ENCODE measurements around the gene PDS5B.
A peak's percentile ranks its signal among the peaks of the same experiment; 100 is the strongest.

PDS5B gene

DNA sequence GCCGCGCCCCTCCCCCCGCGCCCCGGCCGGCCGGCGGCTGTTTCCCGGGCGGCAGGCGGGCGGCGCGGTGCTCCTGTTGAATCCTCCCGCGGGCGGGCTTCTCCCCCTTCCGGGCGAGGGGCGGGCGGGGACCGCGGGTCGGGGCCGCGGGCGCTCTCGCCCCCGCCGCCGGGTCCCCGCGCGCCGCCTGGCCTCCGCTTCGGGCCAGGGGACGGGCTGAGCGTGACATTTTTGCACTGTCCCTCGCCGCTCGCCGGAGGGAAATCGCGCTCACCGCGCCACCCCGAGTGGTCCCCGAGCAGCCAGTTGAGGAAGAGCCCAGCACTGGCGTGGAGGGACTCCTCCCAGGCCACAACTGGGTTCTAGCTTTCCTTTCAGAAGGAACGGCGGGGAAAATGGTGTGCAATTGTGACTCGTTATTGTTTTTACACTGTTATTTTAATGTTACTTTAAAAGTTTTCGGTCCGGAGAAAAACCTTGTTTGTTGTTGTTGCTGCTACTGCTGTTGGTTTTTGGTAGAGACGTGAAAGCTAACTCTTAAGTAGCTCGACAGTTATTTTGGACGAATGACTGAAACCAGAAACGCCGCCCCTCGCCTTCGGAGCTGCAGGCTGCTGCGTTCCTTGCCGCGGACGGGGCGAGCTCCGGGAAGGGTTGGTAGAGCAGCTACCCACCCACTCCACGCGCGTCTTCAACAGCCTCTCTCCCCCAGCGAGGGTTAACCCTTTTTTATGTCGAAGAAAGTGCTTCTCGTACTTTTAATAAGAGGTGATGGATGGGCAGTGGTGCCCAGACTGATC lies 959 bp downstream of the PDS5B start (continued):
- TF ChIP-seq ZNF239 (tag by site-specific recombination; IDR thresholded peaks at IDR 0.05) = no peak
- no peak for TF ChIP-seq KLF17 (tag by site-specific recombination; IDR thresholded peaks at IDR 0.05)
- no peak for TF ChIP-seq ZNF521 (tag by site-specific recombination; IDR thresholded peaks at IDR 0.05)
- TF ChIP-seq ZBTB26 (tag by site-specific recombination; optimal IDR thresholded peaks at IDR 0.05) = peak; percentile 43
- 0 out of 2 replicates have a peak, but pooled peaks have one; percentile 16 for TF ChIP-seq PRDM10 (tag by site-specific recombination; IDR thresholded peaks at IDR 0.05)
- TF ChIP-seq ZBTB48 (tag by site-specific recombination; IDR thresholded peaks at IDR 0.05) = 0 out of 2 replicates have a peak, but pooled peaks have one; percentile 25
- TF ChIP-seq, protein P1, sequence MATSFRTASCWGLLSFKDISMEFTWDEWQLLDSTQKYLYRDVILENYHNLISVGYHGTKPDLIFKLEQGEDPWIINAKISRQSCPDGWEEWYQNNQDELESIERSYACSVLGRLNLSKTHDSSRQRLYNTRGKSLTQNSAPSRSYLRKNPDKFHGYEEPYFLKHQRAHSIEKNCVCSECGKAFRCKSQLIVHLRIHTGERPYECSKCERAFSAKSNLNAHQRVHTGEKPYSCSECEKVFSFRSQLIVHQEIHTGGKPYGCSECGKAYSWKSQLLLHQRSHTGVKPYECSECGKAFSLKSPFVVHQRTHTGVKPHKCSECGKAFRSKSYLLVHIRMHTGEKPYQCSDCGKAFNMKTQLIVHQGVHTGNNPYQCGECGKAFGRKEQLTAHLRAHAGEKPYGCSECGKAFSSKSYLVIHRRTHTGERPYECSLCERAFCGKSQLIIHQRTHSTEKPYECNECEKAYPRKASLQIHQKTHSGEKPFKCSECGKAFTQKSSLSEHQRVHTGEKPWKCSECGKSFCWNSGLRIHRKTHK (tag by site-specific recombination; IDR thresholded peaks at IDR 0.05) = no peak
- TF ChIP-seq ZNF354C (tag by site-specific recombination; IDR thresholded peaks at IDR 0.05; ENCODE audit: borderline replicate concordance, low read depth) = no peak
- no peak for TF ChIP-seq ZNF174 (tag by site-specific recombination; IDR thresholded peaks at IDR 0.05)
- no peak for TF ChIP-seq PRDM4 (tag by site-specific recombination; IDR thresholded peaks at IDR 0.05)
- no peak for TF ChIP-seq REPIN1 (tag by site-specific recombination; IDR thresholded peaks at IDR 0.05; ENCODE audit: low read depth)
- no peak for TF ChIP-seq KLF9 (tag by site-specific recombination; IDR thresholded peaks at IDR 0.05; ENCODE audit: low read depth)
- no peak for TF ChIP-seq GFI1B (tag by site-specific recombination; IDR thresholded peaks at IDR 0.05)
- TF ChIP-seq ZNF302 (tag by site-specific recombination; IDR thresholded peaks at IDR 0.05; ENCODE audit: low read depth) = no peak
- TF ChIP-seq ZNF561 (tag by site-specific recombination; IDR thresholded peaks at IDR 0.05; ENCODE audit: borderline replicate concordance) = 0 out of 2 replicates have a peak, but pooled peaks have one; percentile 22
- TF ChIP-seq ZNF548 (tag by site-specific recombination; IDR thresholded peaks at IDR 0.05) = no peak
- TF ChIP-seq ZBTB20 (tag by site-specific recombination; IDR thresholded peaks at IDR 0.05) = peak; percentile 47; the same call in 1 of the 2 replicates

Measured in HEK293 (cell line).